Loucy (cell line): Measurements from ENCODE around the gene TPM2.

Experiments used
- H2AFZ ChIP-seq: fragments of 200-600 bp; sonication (generic); 2 replicates; pipeline ENCODE4 v1.6.0; 2016; ENCODE audit warnings: antibody characterized with exemption, mild to moderate bottlenecking, low read length, moderate library complexity
- H3F3A ChIP-seq: fragments of 200-600 bp; 2 replicates; pipeline ENCODE4 v1.6.0; 2016; ENCODE audit warnings: antibody characterized with exemption, low read depth, mild to moderate bottlenecking
- H3K27me3 ChIP-seq: fragments of 200-600 bp; sonication (generic); 2 replicates; pipeline ENCODE4 v1.6.1; 2014; ENCODE audit warnings: low read length, mild to moderate bottlenecking; ENCODE audit not compliant: insufficient read depth, poor library complexity, severe bottlenecking
- H3K36me3 ChIP-seq: fragments of 200-600 bp; sonication (generic); 2 replicates; pipeline ENCODE4 v1.6.1; 2016; ENCODE audit warnings: low read length; ENCODE audit not compliant: insufficient read depth
- H3K4me1 ChIP-seq: fragments of 200-600 bp; sonication (generic); 2 replicates; pipeline ENCODE4 v1.5.1; 2014; ENCODE audit warnings: low read length, mild to moderate bottlenecking; ENCODE audit not compliant: insufficient read depth, poor library complexity, severe bottlenecking
- H3K4me2 ChIP-seq: fragments of 200-600 bp; sonication (generic); 2 replicates; pipeline ENCODE4 v1.6.0; 2014; ENCODE audit warnings: antibody characterized with exemption, low read length, low read depth, mild to moderate bottlenecking; ENCODE audit not compliant: poor library complexity, severe bottlenecking
- H3K4me3 ChIP-seq: fragments of 200-600 bp; sonication (generic); 2 replicates; pipeline ENCODE4 v1.5.1; 2014; ENCODE audit warnings: low read length, mild to moderate bottlenecking, mixed read lengths; ENCODE audit not compliant: poor library complexity, severe bottlenecking
- H3K79me2 ChIP-seq: fragments of 200-600 bp; sonication (generic); 2 replicates; pipeline ENCODE4 v1.6.1; 2014; ENCODE audit warnings: low read length; ENCODE audit not compliant: insufficient read depth
- H3K9ac ChIP-seq: fragments of 200-600 bp; sonication (generic); 2 replicates; pipeline ENCODE4 v1.6.0; 2014; ENCODE audit warnings: mild to moderate bottlenecking, low read depth, low read length, moderate library complexity; ENCODE audit not compliant: poor library complexity, severe bottlenecking
- H3K9me2 ChIP-seq: fragments of 200-600 bp; sonication (generic); replicated peaks from 2 replicates; pipeline ENCODE4 v1.6.1; 2016; ENCODE audit warnings: low read depth, low read length, mixed read lengths
- H3K9me3 ChIP-seq: fragments of 200-600 bp; sonication (generic); 2 replicates; pipeline ENCODE4 v1.6.1; 2014; ENCODE audit warnings: mild to moderate bottlenecking, antibody characterized with exemption, low read length, low read depth; ENCODE audit not compliant: insufficient read depth
- H4K20me1 ChIP-seq: fragments of 200-600 bp; sonication (generic); 2 replicates; pipeline ENCODE4 v1.6.0; 2014; ENCODE audit warnings: antibody characterized with exemption, low read length, mild to moderate bottlenecking; ENCODE audit not compliant: insufficient read depth, poor library complexity, severe bottlenecking
- EZH2phosphoT487 ChIP-seq: fragments of 200-600 bp; IDR thresholded peaks from 2 replicates; pipeline ENCODE4 v1.6.1; 2018; ENCODE audit warnings: antibody characterized with exemption, mild to moderate bottlenecking, moderate library complexity, borderline replicate concordance
- TF ChIP-seq, protein P1 (sequence below): fragments of 200-600 bp; sonication (generic); conservative IDR thresholded peaks from 2 replicates; pipeline ENCODE4 v1.5.1; 2014; ENCODE audit warnings: mild to moderate bottlenecking, antibody characterized with exemption, low read length

Gene TPM2

DNA sequence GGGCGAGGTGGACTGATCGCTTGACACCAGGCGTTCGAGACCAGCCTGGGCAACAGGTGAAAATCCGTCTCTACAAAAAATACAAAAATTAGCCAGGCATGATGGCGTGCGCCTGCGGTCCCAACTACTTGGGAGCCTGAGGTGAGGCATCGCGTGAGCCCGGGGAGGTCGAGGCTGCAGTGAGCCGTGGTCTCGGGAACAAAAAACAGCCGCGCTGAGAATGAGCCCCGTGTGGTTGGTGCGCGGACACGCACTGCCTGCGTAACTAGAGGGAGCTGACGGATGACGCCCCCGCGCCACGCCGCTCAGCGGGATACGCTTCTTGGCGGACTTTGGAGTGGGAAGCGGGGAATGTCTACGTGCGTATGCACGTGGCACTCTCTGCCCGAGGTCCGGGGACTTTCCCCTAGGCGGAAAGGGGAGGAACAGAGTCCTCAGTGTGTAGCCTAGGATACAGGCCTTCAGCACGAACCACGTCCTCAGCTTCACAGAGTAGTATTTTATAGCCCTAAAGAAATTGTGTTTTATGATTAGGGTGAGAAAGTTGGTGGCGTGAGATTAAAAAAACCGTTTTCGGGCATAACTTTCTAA lies 32.1 kb downstream of the TPM2 start, which contains the start of gene RMRP:
TSS of gene RMRP (minus strand) at position 474 of the 591 bp plus-strand sequence.
- no peaks in the 10 kb centered on the region; the same call in 1 of the 2 replicates for H3K36me3 ChIP-seq
- peak within 1 kb of the TSS; percentile 87 for H3K4me2 ChIP-seq
- H3K9ac ChIP-seq: peak within 1 kb of the TSS; percentile 77
- H3K79me2 ChIP-seq: peaks cover 37% of the 10 kb centered on the region
- 0 out of 2 replicates have a peak, but pooled peaks cover 6% of the 10 kb centered on the region for H3F3A ChIP-seq
- no peaks in the 10 kb centered on the region for H3K9me2 ChIP-seq
- H3K9me3 ChIP-seq: no peaks in the 10 kb centered on the region
- peaks cover 57% of the 10 kb centered on the region for H3K4me1 ChIP-seq
- peaks cover 3% of the 10 kb centered on the region for H4K20me1 ChIP-seq
- H2AFZ ChIP-seq: peak within 1 kb of the TSS; percentile 87
- H3K27me3 ChIP-seq: no peaks in the 10 kb centered on the region
- no peak for TF ChIP-seq EZH2phosphoT487
- TF ChIP-seq, protein P1, sequence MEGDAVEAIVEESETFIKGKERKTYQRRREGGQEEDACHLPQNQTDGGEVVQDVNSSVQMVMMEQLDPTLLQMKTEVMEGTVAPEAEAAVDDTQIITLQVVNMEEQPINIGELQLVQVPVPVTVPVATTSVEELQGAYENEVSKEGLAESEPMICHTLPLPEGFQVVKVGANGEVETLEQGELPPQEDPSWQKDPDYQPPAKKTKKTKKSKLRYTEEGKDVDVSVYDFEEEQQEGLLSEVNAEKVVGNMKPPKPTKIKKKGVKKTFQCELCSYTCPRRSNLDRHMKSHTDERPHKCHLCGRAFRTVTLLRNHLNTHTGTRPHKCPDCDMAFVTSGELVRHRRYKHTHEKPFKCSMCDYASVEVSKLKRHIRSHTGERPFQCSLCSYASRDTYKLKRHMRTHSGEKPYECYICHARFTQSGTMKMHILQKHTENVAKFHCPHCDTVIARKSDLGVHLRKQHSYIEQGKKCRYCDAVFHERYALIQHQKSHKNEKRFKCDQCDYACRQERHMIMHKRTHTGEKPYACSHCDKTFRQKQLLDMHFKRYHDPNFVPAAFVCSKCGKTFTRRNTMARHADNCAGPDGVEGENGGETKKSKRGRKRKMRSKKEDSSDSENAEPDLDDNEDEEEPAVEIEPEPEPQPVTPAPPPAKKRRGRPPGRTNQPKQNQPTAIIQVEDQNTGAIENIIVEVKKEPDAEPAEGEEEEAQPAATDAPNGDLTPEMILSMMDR: no peak
- H3K4me3 ChIP-seq: peak within 1 kb of the TSS; percentile 82

DNA sequence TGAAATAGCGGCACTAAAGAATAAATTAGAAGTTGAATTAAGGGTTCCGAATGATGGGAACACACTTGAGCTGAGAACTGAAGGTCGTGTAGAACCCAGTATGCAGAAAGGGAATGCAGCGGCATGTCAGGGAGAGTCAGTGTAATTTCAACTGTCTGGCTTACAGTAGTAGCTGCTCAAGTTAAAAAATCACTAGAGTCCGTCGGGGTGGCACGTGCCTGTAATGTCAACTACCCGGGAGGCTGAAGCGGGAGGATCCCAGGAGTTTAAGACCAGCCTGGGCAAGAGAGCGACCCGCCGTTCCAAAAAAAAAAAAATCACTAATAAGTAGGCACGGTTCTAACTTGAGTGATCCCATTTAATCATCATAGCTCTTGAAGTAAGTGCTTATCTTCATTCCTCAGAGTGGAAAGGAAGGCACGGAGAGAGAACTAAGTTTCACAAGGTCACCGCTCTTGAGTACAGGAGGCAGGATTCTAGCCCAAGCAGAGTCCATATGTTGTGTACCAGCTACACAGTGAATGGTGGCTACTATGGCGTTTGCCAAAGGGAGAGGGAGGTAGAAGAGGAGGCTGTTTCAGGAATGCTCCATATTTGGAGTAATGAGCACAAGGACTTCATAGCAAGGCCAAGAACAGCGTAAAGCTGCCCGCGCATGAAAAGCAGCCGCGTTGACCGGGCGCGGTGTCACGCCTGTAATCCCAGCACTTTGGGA lies 32.7 kb downstream of the TPM2 start:
- Histone ChIP-seq H3K79me2 (peaks cover 32% of the 10 kb centered on the region), H3K27me3 (no peaks in the 10 kb centered on the region), H3K4me2 (peak overlapping the region; percentile 87), H3F3A (0 out of 2 replicates have a peak, but pooled peaks cover 6% of the 10 kb centered on the region), H3K9me3 (no peaks in the 10 kb centered on the region), H3K4me3 (peak overlapping the region; percentile 82), H3K36me3 (no peaks in the 10 kb centered on the region; the same call in 1 of the 2 replicates), H2AFZ (0 out of 2 replicates have a peak overlapping the region, but pooled peaks have one; percentile 4), H3K9me2 (no peaks in the 10 kb centered on the region), H3K4me1 (peaks cover 53% of the 10 kb centered on the region), H4K20me1 (peaks cover 3% of the 10 kb centered on the region), H3K9ac (peak overlapping the region; percentile 77)
- TF ChIP-seq EZH2phosphoT487: no peak
- TF ChIP-seq, protein P1: no peak

DNA sequence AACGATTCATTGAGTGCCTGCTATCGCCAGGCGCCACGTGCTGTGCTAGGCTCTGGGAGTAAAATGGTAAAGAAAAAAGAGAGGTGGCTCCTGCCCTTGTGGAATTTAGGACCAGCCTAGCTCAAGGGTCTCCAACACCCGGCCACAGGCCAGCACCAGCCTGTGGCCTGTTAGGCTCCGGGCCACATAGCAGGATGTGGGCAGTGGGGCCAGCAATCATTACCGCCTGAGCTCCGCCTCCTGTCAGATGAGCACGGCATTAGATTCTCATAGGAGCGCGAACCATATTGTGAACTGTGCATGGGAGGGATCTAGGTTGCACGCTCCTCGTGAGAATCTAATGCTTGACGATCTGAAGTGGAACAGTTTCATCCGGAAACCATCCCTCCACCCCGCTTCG lies 33.4 kb downstream of the TPM2 start:
- peaks cover 33% of the 10 kb centered on the region for H3K79me2 ChIP-seq
- H3K9ac ChIP-seq: no peak overlapping the region
- H2AFZ ChIP-seq: no peak overlapping the region
- TF ChIP-seq EZH2phosphoT487: no peak
- TF ChIP-seq, protein P1: no peak
- no peaks in the 10 kb centered on the region for H4K20me1 ChIP-seq
- H3K9me2 ChIP-seq: no peaks in the 10 kb centered on the region
- no peak overlapping the region for H3K4me3 ChIP-seq
- no peaks in the 10 kb centered on the region; the same call in 1 of the 2 replicates for H3K36me3 ChIP-seq
- H3F3A ChIP-seq: 0 out of 2 replicates have a peak, but pooled peaks cover 6% of the 10 kb centered on the region
- peaks cover 53% of the 10 kb centered on the region for H3K4me1 ChIP-seq
- H3K4me2 ChIP-seq: peak overlapping the region; percentile 87
- H3K9me3 ChIP-seq: no peaks in the 10 kb centered on the region
- no peaks in the 10 kb centered on the region for H3K27me3 ChIP-seq
